ENCODE results near the gene BRSK2.

BRSK2 gene

DNA sequence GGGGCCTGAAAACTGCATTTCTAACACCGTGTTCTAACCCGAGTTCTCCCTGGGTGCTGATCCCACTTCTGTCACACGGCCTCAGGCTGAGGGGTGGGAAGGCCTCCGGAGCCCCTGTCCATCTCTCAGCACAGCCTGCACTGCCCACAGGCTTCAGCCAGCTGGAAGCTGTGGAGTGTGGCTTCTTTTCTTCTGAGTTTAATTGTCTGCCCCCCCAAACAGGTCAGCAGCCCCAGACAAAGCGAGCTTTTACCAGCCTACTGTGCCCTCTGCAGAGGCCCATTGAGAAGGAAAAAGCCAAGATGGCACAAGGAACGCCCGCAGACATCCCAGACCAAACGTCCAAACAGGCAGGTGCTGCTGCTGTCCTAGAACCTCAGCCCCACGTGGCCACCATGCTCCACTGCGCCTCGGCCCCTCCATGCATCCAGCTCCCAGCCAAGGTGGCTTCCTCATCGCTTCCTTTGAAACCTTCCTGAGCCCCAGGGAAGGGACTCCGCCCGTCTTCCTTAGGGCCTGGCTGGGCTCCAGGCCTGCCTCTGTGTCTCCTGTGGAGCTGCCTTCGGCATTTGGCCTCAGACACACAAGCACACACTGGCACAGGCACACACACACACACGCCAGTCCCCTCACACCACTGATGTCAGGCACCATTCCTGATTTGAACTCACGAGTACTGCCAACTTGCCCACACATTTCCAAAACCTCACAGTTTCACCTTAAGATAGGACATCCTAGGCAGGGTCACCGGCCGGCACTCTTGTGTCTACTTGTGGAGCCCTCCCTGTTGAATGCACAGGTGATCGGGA lies 95.2 kb downstream of the BRSK2 start:
- no peak for DNase-seq

DNA sequence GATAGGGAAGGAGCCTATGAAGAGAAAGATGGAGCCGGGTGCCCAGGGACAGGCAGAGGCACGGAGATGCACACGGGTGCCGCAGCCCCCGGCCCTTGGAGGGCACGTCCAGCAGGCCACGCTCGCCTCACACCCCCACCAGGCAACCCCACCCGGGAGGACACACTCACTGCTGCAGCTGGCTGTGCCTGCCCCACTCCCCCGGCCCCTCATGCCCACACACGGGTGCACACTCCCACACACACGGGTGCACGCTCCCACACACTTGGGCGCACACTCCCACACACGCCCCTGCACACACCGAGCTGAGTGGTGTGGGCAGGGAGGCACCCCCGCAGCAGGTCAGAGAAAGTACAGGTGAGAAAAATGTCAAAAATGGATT lies 95.8 kb downstream of the BRSK2 start:
- DNase-seq = no peak

DNA sequence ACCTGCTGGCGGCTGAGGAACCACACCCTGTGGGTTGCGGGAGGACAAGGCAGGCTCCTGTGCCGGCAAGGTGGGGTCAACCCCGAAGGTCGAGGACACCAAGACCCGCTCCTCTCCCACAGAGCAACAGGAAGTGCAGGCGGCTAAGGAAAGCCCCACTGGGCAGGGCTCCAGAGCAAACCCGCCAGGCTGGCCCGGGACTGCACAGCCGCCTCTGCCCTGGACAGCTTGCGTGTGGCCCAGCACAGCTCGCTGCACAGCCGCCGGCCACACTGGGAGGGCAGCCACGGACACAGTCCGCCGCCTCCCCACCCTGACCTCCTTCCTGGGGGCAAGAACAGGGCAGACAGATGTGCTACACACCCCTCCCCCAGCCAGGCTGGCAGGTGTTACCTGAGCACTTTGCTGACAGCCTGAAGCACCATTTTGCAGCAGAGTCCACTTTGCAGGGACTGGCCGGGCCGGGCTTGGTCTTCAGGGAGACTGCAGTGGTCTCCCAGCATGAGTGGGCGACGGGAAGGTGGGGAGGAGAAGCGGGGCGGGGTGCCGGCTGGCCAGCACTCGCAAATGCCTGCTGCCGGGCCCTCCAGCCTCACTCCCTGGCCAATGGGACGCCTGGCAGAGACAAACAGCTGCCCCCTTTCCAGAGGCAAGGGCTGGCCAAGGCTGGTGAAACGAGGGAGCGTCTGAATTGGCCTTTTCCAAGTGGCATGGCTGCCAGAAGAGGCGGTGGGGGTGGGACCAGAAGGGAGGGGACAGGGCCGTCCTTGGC lies 96.5 kb downstream of the BRSK2 start, which contains the start of gene MOB2:
Gene MOB2, minus strand, starts transcription at position 726 of the 772 bp plus-strand sequence. Its CDS starts 223 bp downstream, at position 503.
- no peak for DNase-seq

DNA sequence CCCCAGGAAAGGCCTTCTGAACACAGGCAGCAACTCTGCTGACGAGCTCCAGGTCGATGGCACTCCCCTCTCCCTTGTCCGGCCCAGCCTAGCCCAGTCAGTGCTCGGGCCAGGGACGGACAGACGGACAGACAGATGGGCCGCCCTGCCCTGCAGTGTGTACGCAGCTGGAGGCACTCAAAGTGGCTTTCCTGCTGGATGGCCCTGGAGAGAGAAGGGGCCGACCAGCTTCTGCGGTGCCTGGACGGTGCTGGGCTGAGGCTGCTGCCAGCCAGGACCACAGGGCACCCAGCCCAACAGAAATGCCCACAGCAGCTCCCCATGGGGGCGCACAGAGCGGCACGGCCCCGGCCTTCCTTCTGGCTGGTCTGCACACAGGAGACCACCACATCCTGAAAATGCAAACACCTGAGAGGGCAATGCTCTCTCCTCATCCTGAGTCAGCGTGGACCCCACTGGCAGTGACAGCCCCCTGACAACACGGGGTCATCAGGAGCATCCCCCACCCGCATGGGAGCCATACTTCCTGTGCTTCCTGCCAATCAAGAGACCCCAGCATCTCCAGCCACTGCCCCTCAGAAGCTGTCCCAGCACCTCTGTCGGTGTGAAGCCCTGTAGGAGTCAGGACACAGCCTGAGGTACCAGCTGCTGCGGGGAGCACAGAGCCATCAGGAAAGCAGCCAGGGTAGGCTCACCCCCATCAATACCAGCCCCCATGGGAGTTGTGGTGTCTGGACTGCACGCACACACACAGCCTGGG lies 97.5 kb downstream of the BRSK2 start:
- DNase-seq = no peak

DNA sequence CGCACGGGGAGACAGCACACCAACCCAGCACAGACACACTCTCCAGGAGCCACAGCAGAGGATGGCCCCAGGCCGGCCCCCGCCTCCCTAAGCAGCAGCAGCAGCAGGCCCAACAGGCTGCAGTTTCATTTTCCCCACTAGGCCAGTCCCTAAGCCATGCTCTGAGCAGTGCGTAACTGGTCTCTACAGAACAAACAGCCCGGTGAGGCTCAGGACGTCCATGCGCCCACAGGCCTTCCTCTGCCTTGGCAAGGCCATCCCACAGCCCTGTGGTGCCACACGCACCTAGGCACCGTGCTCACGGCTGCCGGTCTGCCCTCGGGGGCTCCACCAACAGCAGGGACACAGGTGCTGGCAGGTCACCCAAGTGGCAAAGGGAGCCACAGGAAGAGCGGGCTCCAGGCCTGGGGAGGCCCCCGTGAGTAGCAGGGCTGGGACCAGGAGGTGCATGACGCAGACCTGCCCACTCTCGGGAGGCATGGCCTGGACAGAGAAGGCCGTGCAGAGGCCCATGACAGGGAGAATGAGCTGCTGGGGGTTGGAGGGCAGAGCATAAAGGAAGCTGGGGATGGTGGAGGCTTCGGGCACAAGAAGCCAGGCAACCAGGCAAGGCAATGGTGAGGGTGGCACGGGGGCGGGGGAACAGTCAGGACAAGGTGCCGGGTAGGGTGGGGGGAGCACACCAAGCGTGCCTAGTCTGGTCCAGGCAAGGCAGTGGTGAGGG lies 98.3 kb downstream of the BRSK2 start:
- DNase-seq = no peak

DNA sequence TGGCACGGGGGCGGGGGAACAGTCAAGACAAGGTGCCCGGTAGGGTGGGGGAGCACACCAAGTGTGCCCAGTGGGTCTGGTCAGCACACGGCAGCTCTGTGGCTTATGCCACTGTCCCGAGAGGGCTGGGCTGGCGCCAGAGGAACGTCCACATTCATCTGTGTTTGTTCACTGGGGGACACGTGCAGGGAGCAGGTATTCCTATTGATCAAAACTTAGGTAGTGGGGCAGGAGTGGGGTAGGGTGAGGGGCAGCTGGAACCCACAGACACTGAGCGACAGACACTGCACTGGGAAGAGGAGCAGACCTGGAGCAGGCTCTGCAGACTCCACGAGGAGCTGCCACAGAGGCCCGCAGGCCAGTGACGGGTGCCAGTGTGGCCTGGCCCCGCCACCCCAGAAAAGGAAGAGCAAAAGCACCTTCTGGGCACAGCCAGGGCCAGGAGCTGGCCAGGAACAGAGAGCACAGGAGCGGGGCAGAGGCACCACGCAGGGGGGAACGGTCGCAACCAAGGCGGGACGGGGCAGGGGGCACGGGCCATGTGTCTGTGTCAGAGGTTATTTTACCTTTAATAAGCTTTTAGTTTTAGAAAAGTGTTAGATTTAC lies 98.9 kb downstream of the BRSK2 start:
- DNase-seq = no peak

DNA sequence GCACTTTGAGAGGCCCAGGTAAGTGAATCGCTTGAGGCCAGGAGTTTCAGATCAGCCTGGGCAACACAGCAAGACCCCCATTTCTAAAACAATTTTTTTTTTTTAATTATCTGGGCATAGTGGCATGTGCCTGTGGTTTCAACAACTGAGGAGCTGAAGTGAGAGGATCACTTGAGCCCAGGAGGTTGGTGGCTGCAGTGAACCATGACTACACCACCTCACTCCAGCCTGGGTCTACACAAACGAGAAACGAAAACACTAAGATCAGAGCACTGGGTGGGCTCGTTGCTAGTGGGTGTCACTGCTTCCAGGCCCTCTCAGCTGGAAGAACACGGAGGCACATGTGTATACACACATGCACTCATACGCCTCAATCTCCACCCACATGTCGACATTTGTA lies 100.9 kb downstream of the BRSK2 start:
- no peak for DNase-seq

DNA sequence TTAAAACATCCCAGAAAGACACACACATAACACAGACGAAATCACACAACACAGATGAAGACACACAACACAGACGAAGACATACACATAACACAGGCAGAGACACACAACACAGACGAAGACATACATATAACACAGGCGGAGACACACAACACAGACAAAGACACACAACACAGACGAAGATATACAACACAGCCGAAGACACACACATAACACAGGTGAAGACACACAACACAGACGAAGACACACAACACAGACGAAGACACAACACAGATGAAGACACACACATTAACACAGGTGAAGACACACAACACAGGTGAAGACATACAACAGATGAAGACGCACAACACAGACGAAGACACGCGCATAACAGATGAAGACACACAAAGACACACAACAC lies 101.6 kb downstream of the BRSK2 start:
- DNase-seq = no peak

DNA sequence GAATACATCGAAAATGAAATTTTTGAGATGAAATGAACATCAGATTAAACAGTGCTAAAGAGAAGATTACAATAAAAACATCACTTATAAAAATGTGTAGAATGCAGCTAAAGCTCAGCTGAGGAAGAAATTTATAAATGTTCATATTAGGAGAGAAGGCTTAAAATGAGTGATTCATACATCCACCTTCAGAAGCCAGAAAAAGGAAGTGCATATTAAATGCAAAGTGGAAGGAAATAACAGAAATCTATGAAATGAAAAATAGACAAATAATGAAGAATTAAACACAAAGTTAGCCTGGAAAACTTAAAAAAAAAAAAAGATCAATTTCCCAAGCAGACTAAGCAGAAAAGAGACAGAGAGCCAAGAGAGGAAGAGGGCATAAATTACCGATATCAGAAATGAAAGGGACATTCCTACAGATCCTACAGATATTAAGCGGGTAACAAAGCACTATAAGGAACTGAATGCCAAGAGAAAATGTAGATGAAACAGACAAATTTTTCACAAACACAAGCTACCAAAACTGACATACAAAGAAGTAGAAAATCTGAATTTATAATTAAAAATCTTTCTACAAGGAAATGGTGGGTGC lies 104.0 kb downstream of the BRSK2 start:
- peak; percentile 12 for DNase-seq

DNA sequence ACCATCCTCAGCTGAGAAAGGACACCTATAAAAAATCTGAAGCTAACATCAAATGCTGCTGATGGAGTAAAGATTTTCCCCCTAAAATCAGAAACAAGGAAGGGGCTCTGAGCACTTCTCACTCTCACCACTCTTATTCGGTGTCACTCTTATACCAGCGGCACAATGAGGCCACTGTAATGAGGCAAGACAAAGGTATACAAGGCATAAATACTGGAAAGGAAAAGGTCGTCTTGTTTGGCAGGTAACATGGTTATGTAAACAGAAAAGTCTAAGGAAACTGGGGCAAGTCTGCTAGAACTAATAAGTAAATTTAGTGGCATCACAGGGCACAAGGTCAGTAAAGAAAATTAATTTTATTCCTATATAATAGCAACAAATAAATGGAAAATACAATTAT lies 104.9 kb downstream of the BRSK2 start:
- DNase-seq = no peak

DNA sequence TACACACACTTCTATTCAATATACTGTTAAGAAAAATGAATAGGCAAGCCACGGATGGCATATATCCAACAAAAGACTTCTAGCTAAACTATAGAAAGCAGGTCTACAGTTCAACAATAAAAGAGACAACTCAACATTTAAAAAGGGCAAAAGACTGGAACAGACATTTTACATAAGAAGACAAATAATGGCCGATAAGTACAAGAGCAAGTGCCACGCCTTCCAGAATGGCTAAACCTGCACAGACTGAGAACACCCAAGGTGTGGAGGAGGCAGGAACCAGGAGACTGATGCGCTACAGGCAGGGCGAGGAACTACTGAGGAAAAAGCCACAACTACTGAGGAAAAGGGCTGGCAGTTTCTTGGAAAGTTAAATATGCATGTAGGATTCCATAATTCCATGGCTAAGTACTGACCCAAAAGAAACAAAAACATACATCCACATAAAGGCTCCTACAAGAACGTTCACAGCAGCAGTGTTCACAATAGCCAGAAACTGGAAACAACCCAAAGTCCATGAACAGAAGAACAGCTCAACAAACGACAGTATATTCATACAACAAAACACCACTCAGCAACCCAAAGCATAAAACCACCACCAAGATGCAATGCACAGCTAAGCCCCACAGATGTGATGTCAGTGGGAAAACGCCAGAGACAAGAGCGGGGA lies 106.5 kb downstream of the BRSK2 start:
- no peak for DNase-seq

DNA sequence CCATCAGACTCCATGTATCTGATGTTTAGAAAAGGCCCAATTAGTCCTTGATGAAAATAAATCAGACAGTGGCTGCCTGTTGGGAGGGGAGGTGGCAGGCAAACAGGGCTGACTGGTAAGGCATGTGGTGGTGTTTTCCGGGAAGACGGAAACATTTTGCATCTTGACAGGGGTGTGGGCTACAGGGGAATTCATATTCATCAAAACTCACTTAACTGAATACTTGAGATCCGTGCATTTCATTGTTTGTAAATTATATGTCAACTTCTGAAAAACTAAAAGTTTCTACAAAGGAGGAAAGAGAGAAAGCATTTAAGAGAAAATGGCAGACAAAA lies 107.0 kb downstream of the BRSK2 start:
- no peak for DNase-seq

DNA sequence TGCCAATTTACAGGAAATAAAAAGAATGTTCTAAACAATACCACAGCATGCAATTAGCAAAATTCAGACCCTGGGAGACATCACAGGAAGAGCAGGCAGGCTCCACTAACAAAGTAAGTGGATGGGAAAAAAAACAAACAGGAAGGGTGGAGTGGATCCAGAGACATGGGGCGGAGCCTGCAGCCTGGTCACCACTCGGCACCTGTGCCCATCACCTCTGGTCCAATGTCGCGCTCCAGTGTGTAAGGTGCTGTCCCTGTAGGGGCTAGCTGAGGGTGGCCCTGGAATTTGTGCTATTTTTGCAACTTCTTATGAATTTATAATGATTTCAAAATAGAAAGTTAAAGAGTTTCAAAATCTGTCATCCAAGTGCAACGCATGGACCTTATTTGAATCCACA lies 107.9 kb downstream of the BRSK2 start:
- no peak for DNase-seq

DNA sequence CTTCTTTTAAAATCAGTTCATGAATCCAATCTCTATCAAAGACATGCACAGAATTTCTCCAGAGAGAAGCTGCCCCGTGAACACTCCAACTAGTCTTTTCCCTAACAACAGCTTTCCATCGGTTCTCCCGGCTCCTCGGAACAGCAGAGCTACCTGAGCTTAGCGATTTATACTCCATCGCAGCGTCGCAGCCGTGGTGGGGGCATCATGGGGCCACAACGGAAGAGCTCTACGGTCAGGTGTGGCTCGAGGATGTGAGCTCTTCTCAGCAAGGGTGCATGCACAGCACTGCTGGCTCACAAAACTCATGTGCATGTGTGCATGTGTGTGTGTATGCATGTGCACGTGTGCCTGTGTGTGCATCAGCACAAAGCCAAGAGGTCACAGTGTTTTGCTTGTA lies 108.5 kb downstream of the BRSK2 start:
- no peak for DNase-seq

DNA sequence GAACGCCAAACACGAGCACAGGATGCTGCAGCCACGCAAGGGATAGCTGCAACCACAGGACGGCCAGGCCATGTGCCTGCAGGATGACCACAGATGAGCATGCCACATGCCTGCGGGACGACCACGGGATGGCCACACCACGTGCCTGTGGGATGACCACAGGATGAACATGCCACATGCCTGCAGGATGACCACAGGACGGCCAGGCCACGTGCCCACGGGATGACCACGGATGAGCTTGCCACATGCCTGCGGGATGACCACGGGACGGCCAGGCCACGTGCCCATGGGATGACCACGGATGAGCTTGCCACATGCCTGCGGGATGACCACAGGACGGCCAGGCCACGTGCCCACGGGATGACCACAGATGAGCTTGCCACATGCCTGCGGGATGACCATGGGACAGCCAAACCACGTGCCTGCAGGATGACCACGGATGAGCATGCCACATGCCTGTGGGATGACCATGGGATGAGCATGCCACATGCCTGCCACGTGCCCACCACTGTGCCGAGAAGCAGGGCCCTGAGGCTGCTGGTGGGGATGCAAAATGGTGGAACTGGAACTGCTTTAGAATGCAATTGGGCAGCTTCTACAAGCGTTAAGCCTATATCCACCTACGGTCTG lies 109.6 kb downstream of the BRSK2 start:
- DNase-seq = no peak

DNA sequence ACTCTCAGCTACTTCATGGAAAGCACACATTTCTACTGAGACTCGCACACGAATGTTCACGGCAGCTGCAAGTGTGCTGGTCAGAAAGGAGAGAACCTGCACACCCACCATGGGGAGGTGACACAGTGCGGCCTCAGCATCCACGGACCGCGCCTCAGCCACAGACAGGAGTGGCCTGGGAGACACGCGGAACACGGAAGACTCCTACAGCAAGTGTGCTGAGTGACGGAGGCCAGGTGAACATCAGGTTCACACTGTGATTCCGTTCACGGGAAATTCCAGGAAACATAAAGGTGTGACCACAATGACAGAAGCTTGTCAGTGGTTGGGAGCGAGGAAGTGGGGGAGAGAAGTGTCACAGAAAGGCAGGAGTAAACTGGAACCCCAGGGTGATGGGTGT lies 110.2 kb downstream of the BRSK2 start:
- no peak for DNase-seq

DNA sequence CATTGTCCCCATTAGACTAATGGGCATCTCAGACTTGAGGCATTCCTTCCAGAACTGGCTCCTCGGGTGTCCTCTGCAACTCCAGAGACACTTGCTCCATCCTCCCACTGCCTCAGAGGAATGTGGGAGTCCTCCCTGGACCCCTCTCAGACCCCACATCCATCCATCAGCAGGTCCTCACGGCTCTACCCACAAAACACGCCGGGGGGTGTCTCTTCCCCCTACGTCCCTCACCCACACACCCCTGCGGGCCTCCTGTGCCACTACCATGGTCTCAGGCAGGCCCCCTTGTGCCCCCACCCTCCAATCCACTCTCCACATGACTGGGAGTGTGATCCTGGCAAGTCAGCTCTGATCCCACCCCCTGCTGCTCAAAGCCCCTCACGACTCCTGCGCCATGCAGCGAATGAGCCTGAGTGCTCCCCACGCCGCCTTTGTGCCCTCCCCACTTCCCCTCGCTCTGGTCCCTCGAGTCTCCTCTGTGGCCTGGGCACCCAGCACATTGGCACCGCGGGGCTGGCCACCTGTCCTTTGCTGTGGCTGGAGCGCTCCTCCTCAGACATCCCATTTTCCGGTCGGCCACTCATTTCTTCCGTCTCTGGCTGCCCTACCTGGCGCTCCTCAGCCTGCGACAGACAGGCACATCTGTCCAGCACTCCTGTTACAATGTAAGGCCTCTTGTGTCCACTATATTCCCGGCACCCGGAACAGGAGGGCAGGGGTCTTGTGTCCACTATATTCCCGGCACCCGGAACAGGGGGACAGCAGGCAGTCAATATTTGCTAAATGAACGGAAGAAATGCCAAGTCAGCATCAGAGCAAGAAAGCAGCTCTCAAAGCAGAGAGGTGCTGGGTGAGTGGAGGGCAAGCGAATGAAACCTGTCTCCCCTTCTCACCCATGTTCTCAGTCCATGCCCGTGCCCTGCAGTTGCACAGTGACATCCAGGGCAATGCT lies 111.0 kb downstream of the BRSK2 start:
- DNase-seq = no peak

DNA sequence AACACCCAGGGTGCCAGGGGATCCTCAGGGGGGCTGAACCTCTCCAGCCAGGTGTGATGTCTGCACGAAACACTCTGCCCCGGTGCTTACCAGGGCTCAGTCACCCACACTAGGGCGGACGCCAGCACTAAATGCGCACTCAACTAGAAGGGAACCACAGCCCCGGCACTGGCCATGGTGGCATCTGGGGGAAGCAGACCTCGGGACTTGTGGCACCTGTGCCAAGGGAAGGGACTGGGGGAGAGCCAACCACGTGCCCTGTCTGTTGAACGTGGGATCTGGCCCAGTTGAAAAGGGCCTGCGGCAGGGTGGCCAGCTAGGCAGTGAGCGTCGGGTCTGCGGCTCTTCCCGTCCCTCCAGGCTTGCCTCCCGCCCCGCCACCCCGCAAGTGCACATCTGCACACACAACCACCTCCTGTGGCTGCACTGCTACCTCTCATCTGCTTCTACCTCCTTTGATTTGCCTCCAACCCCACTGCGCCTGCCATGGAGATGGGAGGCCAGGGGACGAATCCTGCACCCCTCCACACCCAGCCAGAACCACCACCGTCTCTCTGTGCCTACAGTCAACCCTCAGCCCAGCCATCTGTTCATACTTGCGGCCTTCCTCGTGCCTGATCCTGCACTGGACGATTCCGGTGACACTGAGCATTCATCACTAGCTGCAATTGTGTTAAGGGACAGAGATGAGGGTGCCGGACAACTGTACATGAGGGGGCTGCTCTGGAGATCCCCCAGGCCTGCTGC lies 111.9 kb downstream of the BRSK2 start:
- DNase-seq = no peak
